Prostate gland (tissue), 2 donors: ENCODE results near the gene DERL2. TPM values are rescaled to one million over a fixed set of nuclear protein-coding genes. Genes with fewer than 3 reads are reported as not detected.

ENCODE experiments used
- DNase-seq: peaks from one replicate; pipeline ENCODE4 v3.0.0-alpha.2; 2019; ENCODE audit warnings: low spot score
- H3K27ac ChIP-seq, 2 donors: fragments of 200-600 bp; sonication (generic); 2 replicates each; pipeline ENCODE4 v1.5.1; 2017 to 2019
- H3K27me3 ChIP-seq: fragments of 200-600 bp; sonication (generic); replicated peaks from 2 replicates; pipeline ENCODE4 v1.5.1; 2019; ENCODE audit not compliant: insufficient read depth
- H3K36me3 ChIP-seq, 2 donors: fragments of 200-600 bp; sonication (generic); 1 replicate in 1 of 2; 2 replicates in 1 of 2; pipeline versions ENCODE4 v1.5.1 to v1.8.1; 2017 to 2019
- H3K4me1 ChIP-seq: fragments of 200-600 bp; sonication (generic); replicated peaks from 2 replicates; pipeline ENCODE4 v1.5.1; 2019
- H3K4me3 ChIP-seq, 2 donors: fragments of 200-600 bp; sonication (generic); 2 replicates each; pipeline ENCODE4 v1.5.1; 2017 to 2019
- H3K9me3 ChIP-seq: fragments of 200-600 bp; sonication (generic); 2 replicates; pipeline ENCODE4 v1.5.1; 2017
- POLR2A ChIP-seq: fragments of 450-650 bp; IDR thresholded peaks from one replicate; pipeline ENCODE4 v1.6.1; 2016; ENCODE audit warnings: antibody characterized with exemption, mild to moderate bottlenecking
- POLR2AphosphoS5 ChIP-seq: sonication (generic); formaldehyde crosslinking; IDR thresholded peaks from one replicate; pipeline ENCODE4 v1.6.1; 2017; ENCODE audit warnings: antibody characterized with exemption
- WGBS: methylation state at CpG from one replicate; pipeline ENCODE4 v1.1.5; 2018; 5-methylcytosine and 5-hydroxymethylcytosine counted together
- intact Hi-C: fragments of 100-400 bp; cut with DNase I; formaldehyde crosslinking; loops from one replicate; pipeline ENCODE4 v1.14.2; 2022
- total RNA-seq, 2 donors: library from RNA; depleted of rRNA; stranded (reverse); fragments of >200 nt; gene quantifications; one replicate each; pipeline ENCODE4 v1.1.0, GENCODE V29; 2016
- TF ChIP-seq, protein P1 (sequence below), 4 experiments: fragments of 200-600 bp in 2 of 4; fragments of 450-650 bp in 2 of 4; sonication (generic) in 2 of 4; IDR thresholded peaks; 1 replicate in 3 of 4; 2 replicates in 1 of 4; pipeline ENCODE4 v1.5.1; 2016 to 2019; ENCODE audit warnings: antibody characterized with exemption in 4 of 4, mild to moderate bottlenecking in 2 of 4, moderate library complexity in 2 of 4

The DERL2 gene
- total RNA-seq, 2 donors from 2014 or later, result 37.9 to 47.3 TPM

DNA sequence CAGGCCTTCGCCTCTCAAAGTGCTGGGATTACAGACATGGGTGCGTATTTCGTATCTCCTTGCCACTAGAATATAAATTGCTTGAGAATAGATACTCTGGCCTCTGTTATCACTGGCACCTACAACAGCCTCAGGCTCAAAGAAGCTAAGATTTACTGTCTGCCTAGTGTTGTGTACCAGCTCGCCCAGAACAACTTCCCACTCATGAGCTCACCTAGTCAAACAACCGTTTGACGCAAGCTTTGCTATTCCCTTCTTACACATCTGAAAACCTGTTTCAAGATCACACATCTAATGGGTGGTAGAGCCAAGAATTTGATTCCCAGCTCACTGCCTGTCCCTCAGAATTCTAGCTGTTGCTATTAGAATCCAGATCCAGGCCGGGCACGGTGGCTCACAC lies 24.8 kb upstream of the DERL2 start:
- H3K27me3 ChIP-seq, result no peaks in the 10 kb centered on the region
- no peak overlapping the region for H3K4me3 ChIP-seq
- DNase-seq, result no peak
- no peaks in the 10 kb centered on the region for H3K36me3 ChIP-seq
- H3K27ac ChIP-seq, result no peak overlapping the region
- 47% methylated on average over 8 of the region's 8 CpGs for WGBS
- no peak for TF ChIP-seq POLR2A
- no peak for TF ChIP-seq POLR2AphosphoS5
- TF ChIP-seq, protein P1, sequence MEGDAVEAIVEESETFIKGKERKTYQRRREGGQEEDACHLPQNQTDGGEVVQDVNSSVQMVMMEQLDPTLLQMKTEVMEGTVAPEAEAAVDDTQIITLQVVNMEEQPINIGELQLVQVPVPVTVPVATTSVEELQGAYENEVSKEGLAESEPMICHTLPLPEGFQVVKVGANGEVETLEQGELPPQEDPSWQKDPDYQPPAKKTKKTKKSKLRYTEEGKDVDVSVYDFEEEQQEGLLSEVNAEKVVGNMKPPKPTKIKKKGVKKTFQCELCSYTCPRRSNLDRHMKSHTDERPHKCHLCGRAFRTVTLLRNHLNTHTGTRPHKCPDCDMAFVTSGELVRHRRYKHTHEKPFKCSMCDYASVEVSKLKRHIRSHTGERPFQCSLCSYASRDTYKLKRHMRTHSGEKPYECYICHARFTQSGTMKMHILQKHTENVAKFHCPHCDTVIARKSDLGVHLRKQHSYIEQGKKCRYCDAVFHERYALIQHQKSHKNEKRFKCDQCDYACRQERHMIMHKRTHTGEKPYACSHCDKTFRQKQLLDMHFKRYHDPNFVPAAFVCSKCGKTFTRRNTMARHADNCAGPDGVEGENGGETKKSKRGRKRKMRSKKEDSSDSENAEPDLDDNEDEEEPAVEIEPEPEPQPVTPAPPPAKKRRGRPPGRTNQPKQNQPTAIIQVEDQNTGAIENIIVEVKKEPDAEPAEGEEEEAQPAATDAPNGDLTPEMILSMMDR (IDR thresholded peaks at IDR 0.05), result no peak
- H3K4me1 ChIP-seq, result no peaks in the 10 kb centered on the region
- no peaks in the 10 kb centered on the region for H3K9me3 ChIP-seq
- intact Hi-C loops, result no loop called here

GRCh38 chr17:5509482-5509881 lies 23.5 kb upstream of the DERL2 start:
- 73% methylated on average over 8 of the region's 8 CpGs for WGBS

DNA sequence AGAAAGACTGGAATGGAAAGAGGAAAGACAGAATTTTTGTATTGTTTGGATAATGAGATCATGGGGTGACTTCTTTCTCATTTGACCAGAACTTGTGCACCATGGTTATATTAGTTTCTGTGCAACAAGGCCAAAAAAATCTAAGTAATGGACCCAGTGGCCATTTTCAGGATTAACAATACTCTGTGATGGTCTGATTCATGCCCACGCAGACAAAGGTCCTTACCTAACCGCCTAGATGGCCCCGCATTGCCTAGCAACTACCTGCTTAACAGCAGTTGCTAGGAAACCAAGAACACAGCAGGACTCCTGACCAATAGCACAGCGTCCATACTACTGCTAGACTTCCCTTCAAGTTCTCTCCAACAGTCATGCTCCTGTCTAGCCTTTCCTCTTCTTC lies 22.8 kb upstream of the DERL2 start:
- Histone ChIP-seq H3K9me3 (no peaks in the 10 kb centered on the region), H3K27ac (no peak overlapping the region), H3K36me3 (no peaks in the 10 kb centered on the region), H3K4me3 (no peak overlapping the region), H3K4me1 (no peaks in the 10 kb centered on the region), H3K27me3 (no peaks in the 10 kb centered on the region)
- intact Hi-C loops, result no loop called here
- DNase-seq, result no peak
- 21% methylated on average over 4 of the region's 4 CpGs for WGBS
- TF ChIP-seq POLR2AphosphoS5 (no peak), POLR2A (no peak)
- TF ChIP-seq, protein P1 (IDR thresholded peaks at IDR 0.05), result no peak

More at GRCh38 chr17:5509482-5509881, 23.5 kb upstream of the DERL2 start:
- no peak for DNase-seq
- Histone ChIP-seq H3K4me1 (no peaks in the 10 kb centered on the region), H3K27ac (no peak overlapping the region), H3K4me3 (no peak overlapping the region), H3K27me3 (no peaks in the 10 kb centered on the region), H3K36me3 (no peaks in the 10 kb centered on the region), H3K9me3 (no peaks in the 10 kb centered on the region)
- TF ChIP-seq POLR2A (no peak), POLR2AphosphoS5 (no peak)
- TF ChIP-seq, protein P1 (IDR thresholded peaks at IDR 0.05), result no peak
- intact Hi-C loops, result no loop called here

- TF ChIP-seq POLR2AphosphoS5, result no peak
- TF ChIP-seq POLR2A, result no peak
- TF ChIP-seq, protein P1 (IDR thresholded peaks at IDR 0.05), result no peak
- Histone ChIP-seq H3K27me3 (no peaks in the 10 kb centered on the region), H3K9me3 (no peaks in the 10 kb centered on the region), H3K4me3 (no peak overlapping the region), H3K27ac (no peak overlapping the region), H3K36me3 (no peaks in the 10 kb centered on the region), H3K4me1 (no peaks in the 10 kb centered on the region)
- 94% methylated on average over 5 of the region's 5 CpGs for WGBS
- intact Hi-C loops, result no loop called here
- DNase-seq, result no peak
Observed at GRCh38 chr17:5506307-5506706, 20.3 kb upstream of the DERL2 start.

DNA sequence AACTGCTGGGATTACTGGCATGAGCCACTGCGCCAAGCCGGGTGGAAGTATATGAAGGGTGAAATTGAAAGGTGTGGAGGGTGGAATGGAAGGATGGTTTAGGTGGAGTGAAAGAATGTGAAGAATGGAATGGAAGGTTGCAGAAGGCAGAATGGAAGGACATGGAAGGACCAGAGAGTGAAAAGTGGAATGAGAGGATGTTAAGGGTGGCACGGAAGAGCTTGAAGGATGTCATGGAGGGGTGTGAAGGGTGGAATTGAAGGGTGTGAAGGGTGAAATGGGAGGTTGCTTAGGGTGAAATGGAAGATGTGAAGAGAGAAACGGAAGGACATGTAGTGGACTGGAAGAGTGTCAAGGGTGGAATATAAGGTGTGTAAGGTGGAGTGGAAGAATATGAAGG lies 16.6 kb upstream of the DERL2 start:
- H3K9me3 ChIP-seq, result no peaks in the 10 kb centered on the region
- TF ChIP-seq POLR2AphosphoS5 (no peak), POLR2A (no peak)
- TF ChIP-seq, protein P1 (IDR thresholded peaks at IDR 0.05), result no peak
- DNase-seq, result no peak
- WGBS, result 94% methylated on average over 4 of the region's 4 CpGs
- H3K27me3 ChIP-seq, result no peaks in the 10 kb centered on the region
- intact Hi-C loops, result no loop called here
- no peaks in the 10 kb centered on the region for H3K36me3 ChIP-seq
- H3K4me3 ChIP-seq, result no peak overlapping the region
- no peaks in the 10 kb centered on the region for H3K4me1 ChIP-seq
- H3K27ac ChIP-seq, result no peak overlapping the region
